AG08396 (cell line): Measurements from ENCODE around the gene EXD3.
"Not testable (repeated sequence)": the region's sequence is repeated elsewhere in the genome, so short reads cannot be mapped to it uniquely, and the experiment has no call there.

Source experiments
- DNase-seq: peaks from one replicate; pipeline ENCODE4 v3.0.0; 2012; ENCODE audit warnings: low spot score, mixed read lengths

EXD3 gene

DNA sequence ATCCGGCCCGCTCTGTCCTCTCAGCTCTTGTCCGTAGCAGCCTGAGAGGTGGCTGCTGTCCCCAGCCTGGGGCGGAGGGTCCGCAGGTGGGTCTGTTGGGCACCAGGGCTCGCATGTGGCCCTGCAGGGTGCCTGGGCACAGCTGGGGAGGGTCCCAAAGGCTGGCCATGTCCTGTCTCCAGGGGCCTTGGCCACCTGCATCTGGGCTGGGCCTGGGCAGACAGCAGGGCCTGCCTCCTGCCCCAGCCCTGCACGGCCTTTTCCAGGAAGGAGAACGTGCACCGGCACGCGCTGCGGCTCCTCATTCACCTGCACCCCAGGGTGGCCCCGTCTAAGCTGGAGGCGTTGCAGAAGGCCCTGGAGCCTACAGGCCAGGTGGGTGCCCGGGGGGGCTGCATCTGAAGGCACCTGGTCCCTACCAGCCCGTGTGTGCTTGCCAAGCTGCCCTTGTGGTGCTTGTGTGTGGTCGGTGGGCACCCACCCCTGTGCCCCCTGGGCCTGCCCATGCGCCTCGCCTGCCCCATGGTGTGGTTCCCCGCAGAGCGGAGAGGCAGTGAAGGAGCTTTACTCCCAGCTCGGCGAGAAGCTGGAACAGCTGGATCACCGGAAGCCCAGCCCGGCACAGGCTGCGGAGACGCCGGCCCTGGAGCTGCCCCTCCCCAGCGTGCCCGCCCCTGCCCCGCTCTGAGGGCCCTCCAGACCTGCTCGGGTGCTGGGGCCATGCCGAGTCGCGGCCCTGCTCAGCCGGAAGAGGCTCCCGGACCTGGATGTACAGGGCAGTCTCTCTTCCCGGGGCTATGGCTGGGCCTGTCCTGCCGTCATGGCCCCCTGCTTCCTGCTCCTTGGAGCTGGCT lies 150.5 kb downstream of the EXD3 start:
- DNase-seq, result no peak

DNA sequence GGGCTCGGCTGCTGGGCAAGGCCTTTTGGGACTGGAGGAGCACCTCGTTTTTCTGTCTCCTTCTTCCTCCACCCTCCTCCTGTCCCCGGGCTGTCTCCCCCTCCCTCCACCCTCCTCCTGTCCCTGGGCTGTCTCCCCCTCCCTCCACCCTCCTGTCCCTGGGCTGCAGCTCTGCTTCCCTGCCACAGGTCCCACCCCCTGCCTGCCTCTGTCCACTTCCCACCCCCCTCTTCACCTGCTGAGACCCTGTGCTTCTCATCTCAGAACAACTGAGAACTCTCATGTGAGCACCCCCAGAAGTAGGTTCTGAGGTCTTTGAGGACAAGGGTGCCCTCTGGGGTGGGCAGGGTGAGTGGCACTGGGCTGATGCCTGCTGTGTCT lies 151.3 kb downstream of the EXD3 start:
- no peak for DNase-seq

DNA sequence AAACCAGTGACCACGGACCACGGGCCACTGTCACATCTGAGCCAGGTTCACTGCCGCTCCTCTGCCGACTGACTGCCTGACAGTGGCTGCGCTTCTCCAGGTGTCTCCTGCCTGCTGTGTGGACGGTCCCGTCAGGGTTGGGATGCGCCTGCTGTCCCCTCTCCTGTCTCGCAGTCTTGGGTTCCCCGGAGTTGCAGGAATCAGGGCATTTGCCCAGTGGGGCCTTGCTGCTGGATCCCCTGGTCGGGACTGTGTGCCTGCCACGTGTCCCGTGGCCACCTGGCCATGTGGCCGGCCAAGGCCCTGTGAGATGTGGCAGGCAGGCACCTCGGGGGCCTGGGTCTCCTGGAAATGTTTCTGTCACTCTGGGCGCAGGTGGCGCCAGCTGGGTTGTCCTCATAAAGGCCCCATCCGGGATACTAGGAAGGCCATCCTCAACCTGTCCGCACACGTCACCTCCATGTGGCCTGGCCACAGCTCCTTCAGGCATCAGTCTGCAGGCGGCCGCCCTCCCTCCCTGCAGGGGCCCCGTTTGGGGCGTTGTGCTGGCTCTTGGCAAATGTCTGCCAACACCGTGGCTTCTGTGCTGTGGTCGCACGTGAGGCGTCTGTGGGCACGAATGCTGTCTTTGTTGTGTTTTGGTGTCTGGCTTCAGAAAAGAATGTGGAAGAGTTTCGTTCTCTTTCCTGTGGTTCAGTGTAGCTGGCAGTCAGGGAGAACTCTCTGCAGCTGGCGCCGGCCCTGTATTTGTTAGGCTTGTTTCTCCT lies 151.8 kb downstream of the EXD3 start:
- no peak for DNase-seq

DNA sequence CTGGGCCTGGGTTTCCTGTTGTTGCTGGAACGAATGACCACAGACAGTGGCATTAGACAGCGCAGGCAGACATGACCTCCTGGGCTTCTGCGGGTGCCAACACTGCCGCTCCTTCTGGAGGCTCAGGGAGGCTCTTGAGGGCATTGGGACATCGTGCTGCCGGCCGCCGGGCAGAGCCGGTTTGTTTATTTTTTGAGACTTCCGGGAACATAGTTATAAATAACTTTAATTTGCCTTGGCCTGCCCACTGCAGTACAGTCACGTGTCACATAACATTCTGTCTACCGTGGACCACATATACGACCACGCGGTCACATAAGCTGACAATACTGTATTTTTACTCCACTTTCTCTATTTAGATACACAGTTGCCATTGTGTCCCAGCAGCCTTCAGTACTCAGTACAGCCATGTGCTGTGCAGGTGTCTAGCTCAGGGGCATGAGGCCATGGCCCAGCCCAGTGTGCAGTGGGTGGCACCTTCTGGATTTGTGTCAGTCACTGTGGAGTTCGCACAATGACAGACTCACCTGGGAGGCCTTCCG lies 153.7 kb downstream of the EXD3 start:
- peak; percentile 88 for DNase-seq

DNA sequence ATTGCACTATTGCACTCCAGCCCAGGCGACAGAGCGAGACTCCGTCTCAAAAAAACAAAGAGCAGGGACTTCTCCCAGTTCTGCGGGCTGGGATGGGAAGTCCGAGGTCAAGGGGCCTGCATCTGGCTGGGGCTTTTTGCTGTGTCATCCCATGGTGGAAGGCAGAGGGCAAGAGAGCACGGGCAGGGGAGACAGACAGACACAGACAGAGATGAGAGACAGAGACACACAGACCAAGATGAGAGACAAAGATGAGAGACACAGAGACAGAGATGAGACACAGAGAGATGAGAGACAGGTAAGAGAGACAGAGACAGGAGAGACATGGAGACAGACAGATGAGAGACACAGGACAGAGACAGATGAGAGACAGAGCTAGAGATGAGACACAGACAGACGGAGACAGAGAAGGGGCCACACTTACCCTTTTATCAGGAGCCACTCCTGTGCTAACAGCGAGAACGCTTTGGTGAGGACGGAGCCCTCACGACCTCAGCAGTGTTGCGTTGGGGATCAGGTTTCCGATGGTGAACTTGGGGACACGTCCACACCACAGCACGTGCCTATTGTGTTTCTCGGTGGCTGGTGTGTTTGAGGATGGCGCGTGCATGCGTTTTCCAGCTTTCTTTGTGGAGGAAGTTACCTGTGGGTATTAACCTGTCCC lies 154.3 kb downstream of the EXD3 start:
- no peak for DNase-seq

DNA sequence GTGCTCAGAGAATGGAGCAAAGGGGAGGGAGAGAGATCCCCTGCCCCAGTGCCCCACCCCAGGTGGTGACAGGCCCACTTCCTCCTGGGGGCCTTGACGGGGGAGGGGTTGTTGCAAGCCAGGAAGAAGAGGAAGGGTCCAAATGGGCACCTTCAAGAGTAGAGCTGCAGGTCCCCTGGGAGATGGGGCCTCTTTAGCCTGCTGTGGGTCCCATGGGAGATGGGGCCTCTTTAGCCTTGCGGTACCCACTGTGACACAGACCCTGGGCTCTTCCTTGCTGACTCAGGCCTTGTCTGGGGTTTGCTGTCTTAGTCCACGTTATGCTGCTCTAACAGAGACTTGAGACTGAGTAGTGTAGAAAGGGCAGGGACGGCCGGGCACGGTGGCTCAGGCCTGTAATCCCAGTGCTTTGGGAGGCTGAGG lies 155.0 kb downstream of the EXD3 start:
- no peak for DNase-seq

DNA sequence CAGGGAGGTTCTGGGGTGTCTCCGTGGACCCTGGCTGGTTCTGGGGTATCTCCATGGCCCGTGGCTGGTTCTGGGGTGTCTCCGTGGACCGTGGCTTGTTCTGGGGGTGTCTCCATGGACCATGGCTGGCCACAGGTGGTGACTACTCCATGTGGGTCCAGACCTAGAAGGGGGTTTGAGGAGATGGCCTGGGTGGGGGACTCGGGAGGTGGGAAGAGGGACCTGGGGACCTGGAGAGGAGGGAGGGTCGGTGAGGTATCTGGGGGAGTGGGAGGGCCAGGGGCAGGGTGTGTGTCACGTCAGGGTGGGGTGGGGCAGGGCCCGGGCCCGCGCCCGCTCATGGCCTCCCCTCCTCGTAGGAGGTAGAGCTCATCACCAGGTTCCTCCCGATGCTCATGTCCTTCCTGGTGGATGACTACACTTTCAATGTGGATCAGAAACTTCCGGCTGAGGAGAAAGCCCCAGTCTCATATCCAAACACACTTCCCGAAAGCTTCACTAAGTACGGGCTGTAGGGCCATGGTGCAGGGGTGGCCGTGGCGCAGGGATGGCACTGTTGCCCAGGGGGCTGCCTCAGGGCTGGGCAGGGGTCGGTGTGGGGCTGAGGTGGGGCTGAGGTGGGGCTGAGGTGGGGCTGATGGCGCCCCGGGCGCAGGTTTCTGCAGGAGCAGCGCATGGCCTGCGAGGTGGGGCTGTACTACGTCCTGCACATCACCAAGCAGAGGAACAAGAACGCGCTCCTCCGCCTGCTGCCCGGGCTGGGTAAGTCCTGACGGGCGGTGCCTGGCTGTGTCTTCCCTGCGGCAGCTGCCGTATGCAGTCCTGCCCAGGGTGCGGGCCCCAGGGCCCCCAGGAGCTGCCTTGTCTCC lies 156.1 kb downstream of the EXD3 start:
- DNase-seq, result no peak

DNA sequence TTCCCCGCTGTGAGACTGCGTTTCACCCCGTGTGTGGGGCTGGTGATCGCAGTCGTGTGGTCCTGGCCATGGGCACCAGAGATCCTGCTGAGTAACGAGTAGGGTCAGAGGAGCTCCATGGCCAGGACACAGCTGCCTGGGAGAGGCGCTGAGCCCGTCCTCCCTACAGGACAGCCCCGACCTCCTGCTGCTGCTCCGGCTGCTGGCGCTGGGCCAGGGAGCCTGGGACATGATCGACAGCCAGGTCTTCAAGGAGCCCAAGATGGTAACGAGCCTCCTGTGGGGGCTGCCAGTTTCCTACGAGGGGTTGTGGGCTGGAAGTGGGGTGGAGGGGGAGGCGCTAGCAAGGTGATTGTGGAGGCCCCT lies 156.8 kb downstream of the EXD3 start:
- DNase-seq, result no peak

DNA sequence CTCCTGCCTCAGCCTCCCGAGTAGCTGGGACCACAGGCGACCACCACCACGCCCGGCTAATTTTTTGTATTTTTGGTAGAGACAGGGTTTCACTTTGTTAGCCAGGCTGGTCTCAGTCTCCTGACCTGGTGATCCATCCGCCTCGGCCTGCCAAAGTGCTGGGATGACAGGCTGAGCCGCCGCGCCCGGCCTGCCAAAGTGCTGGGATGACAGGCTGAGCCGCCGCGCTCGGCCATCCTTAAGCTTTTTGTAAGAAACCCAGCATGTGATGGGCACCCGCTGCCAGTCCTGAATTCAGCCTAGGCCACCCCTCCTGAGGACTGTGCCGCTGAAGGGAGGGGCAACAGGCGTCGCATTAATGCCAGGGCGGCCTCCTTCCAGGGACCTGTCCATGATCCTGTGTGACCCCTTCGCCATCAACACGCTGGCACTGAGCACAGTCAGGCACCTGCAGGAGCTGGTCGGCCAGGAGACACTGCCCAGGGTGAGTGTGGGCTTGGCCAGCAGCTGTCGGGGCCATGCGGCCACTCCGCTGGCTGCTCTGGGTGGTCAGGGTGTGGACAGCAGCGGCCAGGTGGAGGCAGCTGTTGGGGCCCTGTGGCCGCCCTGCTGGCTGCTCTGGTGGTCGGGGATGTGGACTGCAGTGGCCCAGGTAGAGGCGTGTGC lies 157.3 kb downstream of the EXD3 start:
- no peak for DNase-seq

DNA sequence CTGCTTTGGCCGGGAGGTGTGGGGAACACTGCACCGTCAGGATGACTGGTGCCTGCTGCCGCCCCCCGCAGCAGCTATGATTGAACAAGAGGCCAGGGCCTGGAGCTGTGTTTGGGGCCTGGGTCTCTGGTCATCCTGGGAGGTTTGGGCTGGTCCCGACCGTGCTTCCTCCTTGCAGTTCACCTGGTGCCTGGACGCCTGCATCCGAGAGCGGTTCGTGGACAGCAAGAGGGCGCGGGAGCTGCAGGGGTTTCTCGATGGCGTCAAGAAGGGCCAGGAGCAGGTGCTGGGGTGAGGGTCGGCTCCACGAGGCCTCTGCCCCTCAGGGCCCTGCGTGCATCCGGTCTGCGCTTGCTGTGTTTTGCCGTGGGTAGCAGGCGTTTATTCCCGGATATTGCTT lies 158.9 kb downstream of the EXD3 start:
- no peak for DNase-seq

DNA sequence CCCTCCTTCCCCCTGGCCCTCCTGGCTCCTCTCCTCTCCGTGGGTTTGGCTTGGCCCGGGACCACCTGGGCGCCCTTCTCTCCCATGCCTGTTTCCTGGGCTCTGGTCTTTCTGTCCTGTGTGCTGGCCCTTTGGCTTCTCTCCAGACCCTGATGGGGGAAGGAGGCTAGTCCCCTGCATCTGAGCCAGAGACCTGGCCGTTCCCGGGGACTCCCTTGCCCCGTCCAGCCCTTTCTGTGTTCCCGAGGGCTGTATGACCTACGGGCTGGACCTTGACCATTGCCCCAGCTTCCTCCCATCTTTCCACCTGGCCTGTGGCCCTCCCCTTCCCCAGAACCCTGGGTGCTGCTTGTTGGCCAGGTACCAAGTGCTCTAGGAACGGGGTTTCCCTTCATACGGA lies 159.5 kb downstream of the EXD3 start:
- no peak for DNase-seq

DNA sequence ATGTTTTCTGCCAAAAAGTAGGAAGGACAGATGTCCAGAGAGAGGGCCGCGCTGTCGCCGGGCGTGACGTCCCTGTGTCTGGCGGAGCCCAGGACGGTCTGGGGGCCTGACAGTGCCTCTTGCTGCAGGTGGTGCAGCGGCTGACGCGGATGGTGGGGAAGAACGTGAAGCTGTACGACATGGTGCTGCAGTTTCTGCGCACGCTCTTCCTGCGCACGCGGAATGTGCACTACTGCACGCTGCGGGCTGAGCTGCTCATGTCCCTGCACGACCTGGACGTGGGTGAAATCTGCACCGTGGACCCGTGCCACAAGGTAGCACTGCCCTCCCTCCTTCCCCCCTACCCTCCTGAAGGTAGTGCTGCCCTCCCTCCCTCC lies 160.1 kb downstream of the EXD3 start:
- DNase-seq, result no peak

DNA sequence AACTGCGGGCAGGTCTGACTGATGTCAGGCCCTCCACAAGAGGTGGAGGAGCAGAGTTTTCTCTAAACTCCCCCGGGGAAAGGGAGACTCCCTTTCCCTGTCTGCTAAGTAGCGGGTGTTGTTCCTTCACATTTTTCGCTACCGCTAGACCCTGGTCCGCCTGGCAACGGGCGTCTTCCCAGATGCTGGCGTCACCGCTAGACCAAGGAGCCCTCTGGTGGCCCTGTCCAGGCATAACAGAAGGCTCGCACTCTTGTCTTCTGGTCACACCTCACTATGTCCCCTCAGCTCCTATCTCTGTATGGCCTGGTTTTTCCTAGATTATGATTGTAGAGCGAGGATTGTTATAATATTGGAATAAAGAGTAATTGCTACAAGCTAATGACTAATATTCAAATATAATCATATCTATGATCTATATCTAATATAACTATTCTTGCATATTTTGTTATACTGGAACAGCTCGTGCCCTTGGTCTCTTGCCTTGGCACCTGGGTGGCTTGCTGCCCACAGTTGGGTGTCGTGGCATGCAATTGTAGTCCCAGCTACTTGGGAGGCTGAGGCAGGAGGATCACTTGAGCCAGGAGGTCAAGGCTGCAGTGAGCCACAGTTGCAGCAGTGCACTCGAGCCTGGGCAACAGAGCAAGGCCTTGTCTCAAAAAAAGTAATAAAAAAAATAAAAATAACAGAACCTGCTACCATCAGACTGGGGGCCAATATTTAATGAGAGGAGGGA lies 160.6 kb downstream of the EXD3 start:
- not testable (repeated sequence) for DNase-seq
